IMR-90 (cell line): ENCODE measurements around the gene STRADA. TPM values are rescaled to one million over a fixed set of nuclear protein-coding genes. Genes with fewer than 3 reads are reported as not detected.

ENCODE experiments used
- ATAC-seq: fragments of 200-7000 bp; cut with Tn5 transposase; 2 replicates; pipeline ENCODE4 v1.9.1; 2020; ENCODE audit warnings: low read depth, mild to moderate bottlenecking, moderate library complexity
- BruUV-seq: library from RNA; stranded (reverse); fragments of 400-500 nt; replicated peaks from 2 replicates; lab custom pipeline; 2021; lab: Mats Ljungman, UMichigan
- CTCF ChIA-PET: fragments of 300-600 bp; formaldehyde crosslinking; extraction: SDS; loops from one replicate; lab custom pipeline; 2021; ENCODE audit warnings: antibody characterized with exemption; lab: Yijun Ruan, JAX
- POLR2A ChIA-PET: fragments of 300-600 bp; sonication (Branson Sonifier 250); formaldehyde crosslinking; loops from one replicate; lab custom pipeline; 2022; ENCODE audit warnings: antibody characterized with exemption; ENCODE audit not compliant: unreplicated experiment; lab: Charles Lee
- DNase-seq: peaks from one replicate; pipeline ENCODE4 v3.0.0; 2013
- H2AFZ ChIP-seq: replicated peaks from 2 replicates; pipeline ENCODE3; 2013; ENCODE audit warnings: low read length, mild to moderate bottlenecking; ENCODE audit not compliant: poor library complexity
- H2AK5ac ChIP-seq: 2 replicates; pipeline ENCODE4 v1.6.1; 2013; ENCODE audit warnings: low read depth, low read length, inconsistent platforms
- H2AK9ac ChIP-seq: replicated peaks from 2 replicates; pipeline ENCODE3; 2013; ENCODE audit warnings: mild to moderate bottlenecking, low read depth, low read length, moderate library complexity; ENCODE audit not compliant: poor library complexity
- H2BK120ac ChIP-seq: 2 replicates; pipeline ENCODE4 v1.6.1; 2013; ENCODE audit warnings: low read depth, low read length, inconsistent platforms
- H2BK15ac ChIP-seq: 3 replicates; pipeline ENCODE4 v1.6.1; 2013; ENCODE audit warnings: low read depth, low read length, inconsistent platforms
- H2BK20ac ChIP-seq: 2 replicates; pipeline ENCODE4 v1.6.1; 2013; ENCODE audit warnings: low read depth, mild to moderate bottlenecking, inconsistent platforms, low read length, moderate library complexity
- H2BK5ac ChIP-seq: 2 replicates; pipeline ENCODE4 v1.6.1; 2013; ENCODE audit warnings: mild to moderate bottlenecking, low read depth, low read length, inconsistent platforms; ENCODE audit not compliant: poor library complexity, severe bottlenecking
- H3K14ac ChIP-seq: replicated peaks from 2 replicates; pipeline ENCODE4 v1.6.1; 2013; ENCODE audit warnings: low read depth, low read length, inconsistent platforms
- H3K18ac ChIP-seq: 2 replicates; pipeline ENCODE4 v1.6.1; 2013; ENCODE audit warnings: low read depth, low read length, control low read depth
- H3K23ac ChIP-seq: 2 replicates; pipeline ENCODE4 v1.6.1; 2013; ENCODE audit warnings: low read depth, low read length, inconsistent platforms
- H3K27ac ChIP-seq: 2 replicates; pipeline ENCODE4 v1.5.1; 2013; ENCODE audit warnings: mild to moderate bottlenecking, control low read depth, low read length; ENCODE audit not compliant: insufficient read depth
- H3K27me3 ChIP-seq: 2 replicates; pipeline ENCODE4 v1.6.1; 2013; ENCODE audit warnings: low read length; ENCODE audit not compliant: control insufficient read depth, insufficient read depth
- H3K36me3 ChIP-seq: 2 replicates; pipeline ENCODE4 v1.6.1; 2013; ENCODE audit warnings: low read length, mixed read lengths; ENCODE audit not compliant: control insufficient read depth, insufficient read depth
- H3K4ac ChIP-seq: 2 replicates; pipeline ENCODE4 v1.6.1; 2013; ENCODE audit warnings: low read depth, low read length, inconsistent platforms
- H3K4me1 ChIP-seq: 2 replicates; pipeline ENCODE4 v1.6.1; 2013; ENCODE audit warnings: low read length, mixed read lengths; ENCODE audit not compliant: control insufficient read depth, insufficient read depth
- H3K4me2 ChIP-seq: 2 replicates; pipeline ENCODE4 v1.6.1; 2013; ENCODE audit warnings: low read depth, mild to moderate bottlenecking, control low read depth, low read length, moderate library complexity
- H3K4me3 ChIP-seq: 2 replicates; pipeline ENCODE4 v1.5.1; 2013; ENCODE audit warnings: low read depth, mild to moderate bottlenecking, control low read depth, low read length, moderate library complexity; ENCODE audit not compliant: insufficient read depth
- H3K56ac ChIP-seq: 2 replicates; pipeline ENCODE4 v1.6.1; 2013; ENCODE audit warnings: low read length, inconsistent platforms; ENCODE audit not compliant: insufficient read depth; ENCODE audit errors: extremely low read depth
- H3K79me1 ChIP-seq, 2 experiments: 2 replicates each; pipeline ENCODE4 v1.6.1; 2013; ENCODE audit warnings: low read length in 2 of 2, inconsistent platforms in 1 of 2, low read depth in 1 of 2
- H3K9ac ChIP-seq: 2 replicates; pipeline ENCODE4 v1.6.1; 2013; ENCODE audit warnings: low read depth, low read length, control low read depth
- H3K9me1 ChIP-seq: 2 replicates; pipeline ENCODE4 v1.6.1; 2013; ENCODE audit warnings: low read length, inconsistent platforms; ENCODE audit not compliant: insufficient read depth
- H3K9me3 ChIP-seq: 2 replicates; pipeline ENCODE4 v1.6.1; 2013; ENCODE audit warnings: low read length; ENCODE audit not compliant: control insufficient read depth, insufficient read depth
- H4K20me1 ChIP-seq: 2 replicates; pipeline ENCODE4 v1.6.1; 2013; ENCODE audit warnings: low read length, inconsistent platforms; ENCODE audit not compliant: insufficient read depth
- H4K5ac ChIP-seq: 2 replicates; pipeline ENCODE4 v1.6.1; 2013; ENCODE audit warnings: mild to moderate bottlenecking, low read depth, low read length, control low read depth
- H4K8ac ChIP-seq, 2 experiments: 2 replicates each; pipeline ENCODE4 v1.6.1; 2013; ENCODE audit warnings: low read depth in 2 of 2, low read length in 2 of 2, control low read depth in 1 of 2, inconsistent platforms in 1 of 2
- H4K91ac ChIP-seq: 2 replicates; pipeline ENCODE4 v1.6.1; 2013; ENCODE audit warnings: low read depth, low read length, inconsistent platforms; ENCODE audit not compliant: insufficient read depth
- BHLHE40 ChIP-seq: fragments of 150-350 bp; IDR thresholded peaks from 2 replicates; pipeline ENCODE4 v1.6.1; 2016; ENCODE audit warnings: mild to moderate bottlenecking, low read depth, low read length
- CEBPB ChIP-seq: IDR thresholded peaks from 2 replicates; pipeline ENCODE4 v1.6.1; 2012; ENCODE audit warnings: low read depth, low read length, improper control_type of control experiment
- CHD1 ChIP-seq: IDR thresholded peaks from 2 replicates; pipeline ENCODE4 v1.6.1; 2012; ENCODE audit warnings: low read depth, low read length, improper control_type of control experiment
- MAZ ChIP-seq: IDR thresholded peaks from 2 replicates; pipeline ENCODE4 v1.6.1; 2012; ENCODE audit warnings: low read depth, mild to moderate bottlenecking, low read length, improper control_type of control experiment, moderate library complexity, borderline replicate concordance
- NFE2L2 ChIP-seq: fragments of 150-350 bp; IDR thresholded peaks from 2 replicates; pipeline ENCODE4 v1.6.1; 2016; ENCODE audit warnings: low read depth, mild to moderate bottlenecking, low read length
- POLR2A ChIP-seq: IDR thresholded peaks from 2 replicates; pipeline ENCODE4 v1.6.1; 2012; ENCODE audit warnings: mild to moderate bottlenecking, low read depth, low read length
- RAD21 ChIP-seq: IDR thresholded peaks from 2 replicates; pipeline ENCODE4 v1.6.1; 2012; ENCODE audit warnings: low read length, improper control_type of control experiment
- RCOR1 ChIP-seq: IDR thresholded peaks from 2 replicates; pipeline ENCODE4 v1.6.1; 2012; ENCODE audit warnings: mild to moderate bottlenecking, low read length, improper control_type of control experiment; ENCODE audit not compliant: insufficient replicate concordance
- SMC3 ChIP-seq: fragments of 150-350 bp; IDR thresholded peaks from 2 replicates; pipeline ENCODE4 v1.6.1; 2016; ENCODE audit warnings: low read depth, mild to moderate bottlenecking, antibody characterized with exemption, low read length, moderate library complexity
- USF2 ChIP-seq: fragments of 150-350 bp; IDR thresholded peaks from 2 replicates; pipeline ENCODE4 v1.6.1; 2017; ENCODE audit warnings: mild to moderate bottlenecking, antibody characterized with exemption, low read length, low read depth
- WGBS, 2 experiments: methylation state at CpG; one replicate each; pipeline versions ENCODE4 v1.1.5 to v1.1.7; 2013; ENCODE audit warnings: missing lambda C conversion rate in 2 of 2; ENCODE audit not compliant: insufficient read length in 1 of 2; ENCODE audit errors: extremely low coverage in 2 of 2; 5-methylcytosine and 5-hydroxymethylcytosine counted together
- dilution Hi-C: fragments of 300-500 bp; cut with HindIII; formaldehyde crosslinking; loops from one replicate; pipeline ENCODE4 v1.14.3; 2018; ENCODE audit warnings: low sequenced_read_pairs; ENCODE audit not compliant: unreplicated experiment
- in situ Hi-C: fragments of 300-500 bp; cut with MboI; formaldehyde crosslinking; loops from 3 replicates; pipeline ENCODE4 v1.14.3; 2019; ENCODE audit warnings: low sequenced_read_pairs, inconsistent platforms, mixed read lengths
- intact Hi-C: fragments of 100-400 bp; cut with micrococcal nuclease; formaldehyde crosslinking; loops from 2 replicates; pipeline ENCODE4 v1.10.0; 2022
- polyA plus RNA-seq, 3 experiments: library from polyadenylated mRNA; depleted of rRNA; stranded (reverse); fragments of >200 nt; gene quantifications; 2 replicates each; pipeline ENCODE4 v1.2.3, GENCODE V29; 2012; ENCODE audit warnings: low replicate concordance in 1 of 3
- total RNA-seq: library from RNA; depleted of rRNA; stranded (reverse); fragments of >200 nt; gene quantifications from 2 replicates; pipeline ENCODE4 v1.2.3, GENCODE V29; 2012
- TF ChIP-seq, protein P1 (sequence below): conservative IDR thresholded peaks from 2 replicates; pipeline ENCODE4 v1.5.1; 2012; ENCODE audit warnings: mild to moderate bottlenecking, low read depth, low read length, improper control_type of control experiment
- TF ChIP-seq, protein P2 (sequence below): fragments of 150-350 bp; IDR thresholded peaks from 2 replicates; pipeline ENCODE4 v1.6.1; 2016; ENCODE audit warnings: low read depth, mild to moderate bottlenecking, low read length, moderate library complexity, borderline replicate concordance

STRADA gene
- total and polyA plus RNA-seq, 2 of the 4 experiments (the other 2 are of a cell fraction) = 19.9 to 30.9 TPM

GRCh38 chr17:63785556-63785955 lies 44.0 kb upstream of the STRADA start:
- Histone ChIP-seq H3K23ac (no peak overlapping the region), H3K36me3 (peaks cover 33% of the 10 kb centered on the region), H4K91ac (no peak overlapping the region), H4K5ac (no peak overlapping the region), H3K56ac (no peak overlapping the region), H2BK120ac (no peak overlapping the region), H2BK5ac (no peak overlapping the region), H3K9me1 (peaks cover 13% of the 10 kb centered on the region), H2BK15ac (no peak overlapping the region), H3K4me2 (peak overlapping the region; percentile 21; the same call in 1 of the 2 replicates), H3K4me3 (no peak overlapping the region), H3K14ac (no peak overlapping the region), H3K27ac (peak overlapping the region; percentile 47), H3K18ac (no peak overlapping the region), H2AK5ac (no peak overlapping the region), H4K20me1 (peaks cover 88% of the 10 kb centered on the region), H3K9ac (no peak overlapping the region), H3K4ac (no peak overlapping the region), H3K79me1 (peaks cover 16 to 67% of the 10 kb centered on the region in 2 experiments; a peak in 3 of 4 replicates), H2AK9ac (no peak overlapping the region), H2BK20ac (no peak overlapping the region), H3K27me3 (no peaks in the 10 kb centered on the region), H3K9me3 (no peaks in the 10 kb centered on the region), H3K4me1 (peaks cover 6% of the 10 kb centered on the region; the same call in 1 of the 2 replicates), H4K8ac (no peak overlapping the region), H2AFZ (no peak overlapping the region)
- intact Hi-C loops = no loop called here
- ChIA-PET CTCF (no interaction called here), POLR2A (no interaction called here)
- DNase-seq = peak; percentile 78
- in situ Hi-C loops = no loop called here
- dilution Hi-C loops = no loop called here
- no CpG with 5 or more reads among the region's 1 CpG for WGBS, 2 experiments
- peak; percentile 80 for ATAC-seq
- no peak for TF ChIP-seq USF2
- no peak for TF ChIP-seq NFE2L2
- no peak for TF ChIP-seq BHLHE40
- TF ChIP-seq, protein P1, sequence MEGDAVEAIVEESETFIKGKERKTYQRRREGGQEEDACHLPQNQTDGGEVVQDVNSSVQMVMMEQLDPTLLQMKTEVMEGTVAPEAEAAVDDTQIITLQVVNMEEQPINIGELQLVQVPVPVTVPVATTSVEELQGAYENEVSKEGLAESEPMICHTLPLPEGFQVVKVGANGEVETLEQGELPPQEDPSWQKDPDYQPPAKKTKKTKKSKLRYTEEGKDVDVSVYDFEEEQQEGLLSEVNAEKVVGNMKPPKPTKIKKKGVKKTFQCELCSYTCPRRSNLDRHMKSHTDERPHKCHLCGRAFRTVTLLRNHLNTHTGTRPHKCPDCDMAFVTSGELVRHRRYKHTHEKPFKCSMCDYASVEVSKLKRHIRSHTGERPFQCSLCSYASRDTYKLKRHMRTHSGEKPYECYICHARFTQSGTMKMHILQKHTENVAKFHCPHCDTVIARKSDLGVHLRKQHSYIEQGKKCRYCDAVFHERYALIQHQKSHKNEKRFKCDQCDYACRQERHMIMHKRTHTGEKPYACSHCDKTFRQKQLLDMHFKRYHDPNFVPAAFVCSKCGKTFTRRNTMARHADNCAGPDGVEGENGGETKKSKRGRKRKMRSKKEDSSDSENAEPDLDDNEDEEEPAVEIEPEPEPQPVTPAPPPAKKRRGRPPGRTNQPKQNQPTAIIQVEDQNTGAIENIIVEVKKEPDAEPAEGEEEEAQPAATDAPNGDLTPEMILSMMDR = no peak
- no peak for TF ChIP-seq CEBPB
- TF ChIP-seq, protein P2, sequence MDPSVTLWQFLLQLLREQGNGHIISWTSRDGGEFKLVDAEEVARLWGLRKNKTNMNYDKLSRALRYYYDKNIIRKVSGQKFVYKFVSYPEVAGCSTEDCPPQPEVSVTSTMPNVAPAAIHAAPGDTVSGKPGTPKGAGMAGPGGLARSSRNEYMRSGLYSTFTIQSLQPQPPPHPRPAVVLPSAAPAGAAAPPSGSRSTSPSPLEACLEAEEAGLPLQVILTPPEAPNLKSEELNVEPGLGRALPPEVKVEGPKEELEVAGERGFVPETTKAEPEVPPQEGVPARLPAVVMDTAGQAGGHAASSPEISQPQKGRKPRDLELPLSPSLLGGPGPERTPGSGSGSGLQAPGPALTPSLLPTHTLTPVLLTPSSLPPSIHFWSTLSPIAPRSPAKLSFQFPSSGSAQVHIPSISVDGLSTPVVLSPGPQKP = no peak
- TF ChIP-seq RAD21 = no peak
- TF ChIP-seq POLR2A = no peak
- TF ChIP-seq CHD1 = no peak
- TF ChIP-seq RCOR1 = no peak
- no peak for TF ChIP-seq SMC3
- TF ChIP-seq MAZ = no peak
- no TSS peak for BruUV-seq
